MCF 10A (cell line): Measurements from ENCODE around the gene NR2C1. TPM values are rescaled to one million over a fixed set of nuclear protein-coding genes. Genes with fewer than 3 reads are reported as not detected.

Experiments used
- BruUV-seq: library from RNA; stranded (reverse); fragments of 400-500 nt; replicated peaks from 2 replicates; lab custom pipeline; 2021; lab: Mats Ljungman, UMichigan
- CTCF ChIA-PET: fragments of 300-600 bp; sonication (Branson Sonifier 250); formaldehyde crosslinking; extraction: SDS; loops from one replicate; lab custom pipeline; 2021; ENCODE audit warnings: antibody characterized with exemption, inconsistent platforms; lab: Yijun Ruan, JAX
- POLR2A ChIA-PET: fragments of 300-600, 350-650 bp; sonication (Branson Sonifier 250); formaldehyde crosslinking; extraction: SDS; loops from one replicate; lab custom pipeline; 2020; ENCODE audit warnings: antibody characterized with exemption, inconsistent platforms; lab: Yijun Ruan, JAX
- DNase-seq: peaks from one replicate; pipeline ENCODE4 v3.0.0-alpha.2; 2018; ENCODE audit not compliant: unreplicated experiment
- H3K27ac Mint-ChIP-seq: one replicate; pipeline ENCODE4 v1.8.0; 2022; ENCODE audit warnings: mild to moderate bottlenecking, low read depth, mixed read lengths; ENCODE audit not compliant: unreplicated experiment
- H3K27me3 Mint-ChIP-seq: one replicate; pipeline ENCODE4 v1.8.0; 2022; ENCODE audit warnings: mixed read lengths; ENCODE audit not compliant: insufficient read depth, unreplicated experiment
- H3K36me3 Mint-ChIP-seq: one replicate; pipeline ENCODE4 v1.8.0; 2022; ENCODE audit warnings: mild to moderate bottlenecking, moderate library complexity, mixed read lengths; ENCODE audit not compliant: insufficient read depth, unreplicated experiment
- H3K4me1 Mint-ChIP-seq: one replicate; pipeline ENCODE4 v1.8.0; 2022; ENCODE audit warnings: mixed read lengths; ENCODE audit not compliant: insufficient read depth, unreplicated experiment
- H3K4me3 Mint-ChIP-seq: one replicate; pipeline ENCODE4 v1.8.0; 2022; ENCODE audit warnings: mild to moderate bottlenecking, moderate library complexity, mixed read lengths; ENCODE audit not compliant: unreplicated experiment
- H3K9me3 Mint-ChIP-seq: one replicate; pipeline ENCODE4 v1.8.0; 2022; ENCODE audit warnings: mixed read lengths; ENCODE audit not compliant: unreplicated experiment
- CTCF ChIP-seq: fragments of 200-600 bp; IDR thresholded peaks from one replicate; pipeline ENCODE4 v1.8.0; 2022; ENCODE audit warnings: antibody characterized with exemption, mild to moderate bottlenecking; ENCODE audit not compliant: unreplicated experiment
- intact Hi-C: fragments of 100-400 bp; cut with micrococcal nuclease; formaldehyde crosslinking; loops from 2 replicates; pipeline ENCODE4 v1.14.1; 2022
- total RNA-seq: library from RNA; stranded (reverse); gene quantifications from 2 replicates; pipeline ENCODE4 v1.2.3, GENCODE V29; 2022

The NR2C1 gene
- total RNA-seq, 1 experiment from 2014 or later: 29.0 TPM

- ChIA-PET CTCF (no interaction called here), POLR2A (interaction anchor here (0.6 to 2.7 kb wide), 2 partner anchors 11 to 32 kb away, joined by 3 to 11 read pairs; partner anchors contain the start of gene NDUFA12)
- Mint-ChIP-seq H3K27ac (no peak overlapping the region), H3K36me3 (peaks cover 19% of the 10 kb centered on the region), H3K4me3 (no peak overlapping the region), H3K9me3 (peaks cover 7% of the 10 kb centered on the region), H3K27me3 (no peaks in the 10 kb centered on the region), H3K4me1 (no peaks in the 10 kb centered on the region)
- no TSS peak for BruUV-seq
- intact Hi-C loops: no loop called here
- no peak for TF ChIP-seq CTCF
- DNase-seq: no peak
Measured at GRCh38 chr12:95014554-95014953, 58.9 kb downstream of the NR2C1 start.

- H3K4me1 Mint-ChIP-seq: peaks cover 6% of the 10 kb centered on the region
- ChIA-PET CTCF (no interaction called here), POLR2A (interaction anchor here (0.6 kb wide), 1 partner anchor 22 kb away, joined by 3 read pairs; no protein-coding TSS in a partner anchor)
- intact Hi-C loops: no loop called here
- peaks cover 6% of the 10 kb centered on the region for H3K9me3 Mint-ChIP-seq
- no peak overlapping the region for H3K4me3 Mint-ChIP-seq
- DNase-seq: no peak
- TF ChIP-seq CTCF: no peak
- H3K27ac Mint-ChIP-seq: no peak overlapping the region
- BruUV-seq: no TSS peak
- no peaks in the 10 kb centered on the region for H3K27me3 Mint-ChIP-seq
- H3K36me3 Mint-ChIP-seq: peaks cover 2% of the 10 kb centered on the region
Measured at GRCh38 chr12:95006206-95006605, 67.2 kb downstream of the NR2C1 start.

GRCh38 chr12:95004610-95005009 lies 68.8 kb downstream of the NR2C1 start:
- H3K27me3 Mint-ChIP-seq: no peaks in the 10 kb centered on the region
- POLR2A ChIA-PET: interaction anchor here (1.0 to 3.0 kb wide), 6 partner anchors 10 to 214 kb away, joined by 3 to 29 read pairs (median 4); no protein-coding TSS in a partner anchor
- CTCF ChIA-PET: interaction anchor here (0.6 to 1.2 kb wide), 2 partner anchors 11 to 903 kb away, joined by 3 read pairs; no protein-coding TSS in a partner anchor
- H3K27ac Mint-ChIP-seq: peak overlapping the region; percentile 70
- H3K36me3 Mint-ChIP-seq: peaks cover 9% of the 10 kb centered on the region
- no peak for DNase-seq
- peak overlapping the region; percentile 57 for H3K4me3 Mint-ChIP-seq
- peaks cover 6% of the 10 kb centered on the region for H3K9me3 Mint-ChIP-seq
- TF ChIP-seq CTCF: no peak
- no TSS peak for BruUV-seq
- H3K4me1 Mint-ChIP-seq: peaks cover 11% of the 10 kb centered on the region
- intact Hi-C loops: no loop called here

GRCh38 chr12:95003921-95004272 lies 69.5 kb downstream of the NR2C1 start:
- H3K4me1 Mint-ChIP-seq: peaks cover 14% of the 10 kb centered on the region
- H3K27ac Mint-ChIP-seq: peak overlapping the region; percentile 83
- BruUV-seq: no TSS peak
- no peak for TF ChIP-seq CTCF
- POLR2A ChIA-PET: interaction anchor here (0.6 to 3.0 kb wide), 26 partner anchors 10 to 470 kb away, joined by 3 to 29 read pairs (median 5); partner anchors contain the start of genes METAP2 and NR2C1
- DNase-seq: no peak
- H3K27me3 Mint-ChIP-seq: no peaks in the 10 kb centered on the region
- intact Hi-C loops: no loop called here
- H3K9me3 Mint-ChIP-seq: peaks cover 6% of the 10 kb centered on the region
- H3K36me3 Mint-ChIP-seq: peaks cover 9% of the 10 kb centered on the region
- H3K4me3 Mint-ChIP-seq: peak overlapping the region; percentile 94
- CTCF ChIA-PET: interaction anchor here (0.5 to 1.2 kb wide), 3 partner anchors 12 to 902 kb away, joined by 3 read pairs; no protein-coding TSS in a partner anchor
